ENCODE data around the gene STAMBPL1.

- no peak for TF ChIP-seq CTCF (IDR thresholded peaks at IDR 0.05)
- TF ChIP-seq EP300 (IDR thresholded peaks at IDR 0.05), result no peak
These were observed 39.2 kb upstream of the STAMBPL1 start for GRCh38 chr10:88840881-88841280.

All from upper lobe of left lung (tissue), 4 donors.